Measurements from ENCODE around the gene ARHGAP8.

ARHGAP8 gene

DNA sequence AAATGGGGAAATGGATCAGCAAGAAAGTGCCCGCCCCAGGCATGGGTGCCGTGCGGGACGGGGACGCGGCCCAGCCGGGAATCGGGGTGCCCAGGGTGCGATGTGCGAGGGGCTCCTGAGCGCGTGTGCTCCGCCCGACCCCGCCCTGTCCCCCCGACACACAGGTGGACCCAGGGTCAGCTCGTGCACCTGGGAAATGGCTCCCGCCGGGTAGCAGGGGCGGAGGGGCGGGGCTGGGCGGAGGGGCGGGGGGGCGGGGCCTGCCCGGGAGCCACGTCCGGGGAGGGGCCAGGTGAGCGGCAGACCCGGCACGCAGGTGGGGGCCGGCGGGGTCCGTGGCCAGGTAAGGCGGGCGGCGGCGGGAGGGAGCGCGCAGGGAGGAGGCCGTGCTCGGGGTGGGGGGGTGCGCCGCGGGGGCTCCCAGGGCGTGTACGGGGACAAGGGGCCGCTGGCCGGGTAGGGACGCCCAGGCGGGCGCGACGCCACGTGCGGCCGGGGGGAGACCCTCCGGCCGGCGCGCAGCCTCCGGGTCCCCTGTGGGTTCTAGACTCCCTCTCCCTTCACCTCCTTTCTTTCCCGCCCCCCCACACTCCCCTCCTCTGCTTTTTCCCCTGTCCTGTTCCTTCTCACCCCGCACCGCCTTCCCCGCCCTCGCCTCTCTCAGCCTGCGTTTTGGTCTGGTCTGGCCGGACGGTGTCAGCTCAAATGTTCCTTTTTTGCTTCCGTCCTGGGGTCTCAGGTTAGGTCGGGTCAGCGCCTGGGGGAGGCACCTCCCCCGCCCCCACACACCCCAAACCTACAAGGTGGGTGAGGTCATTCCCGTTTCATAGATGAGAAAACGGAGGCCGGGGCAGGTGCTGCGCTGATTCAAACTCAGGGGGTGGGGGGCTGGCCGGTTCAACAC, at the start of gene ARHGAP8:
ARHGAP8 (plus strand) TSS at position 291 of the 904 bp plus-strand sequence. CDS start 33,953 bp downstream, outside the sequence.
- DNase-seq, result no peak

DNA sequence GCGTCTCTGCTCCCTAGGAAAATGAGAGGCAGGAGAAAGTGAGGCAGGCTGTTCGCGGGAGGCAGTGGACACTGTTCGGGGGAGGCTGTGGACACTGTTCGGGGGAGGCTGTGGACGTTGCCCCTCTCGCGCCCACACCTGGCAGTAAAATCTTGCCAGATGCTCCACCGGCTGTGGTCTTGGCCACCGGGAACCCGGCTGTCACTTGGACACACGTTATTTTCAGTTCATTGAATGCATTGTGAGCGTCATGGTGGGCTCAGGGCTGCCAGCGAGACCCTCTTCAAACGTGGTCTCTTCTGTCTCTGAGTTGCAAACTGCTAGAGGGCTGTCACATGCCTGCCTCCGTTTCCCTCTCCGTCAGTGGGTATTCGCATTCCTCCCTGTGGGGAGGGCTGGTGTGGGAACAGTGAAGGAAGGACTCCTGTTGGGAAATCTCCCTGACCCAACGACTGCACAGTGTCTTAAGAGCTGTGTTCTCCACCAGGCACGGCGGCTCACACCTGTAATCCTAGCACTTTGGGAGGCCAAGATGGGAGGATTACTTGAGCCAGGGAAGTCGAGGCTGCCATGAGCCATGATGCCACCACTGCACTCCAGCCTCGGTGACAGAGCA, 49.0 kb upstream of the ARHGAP8 start:
- no peak for DNase-seq

DNA sequence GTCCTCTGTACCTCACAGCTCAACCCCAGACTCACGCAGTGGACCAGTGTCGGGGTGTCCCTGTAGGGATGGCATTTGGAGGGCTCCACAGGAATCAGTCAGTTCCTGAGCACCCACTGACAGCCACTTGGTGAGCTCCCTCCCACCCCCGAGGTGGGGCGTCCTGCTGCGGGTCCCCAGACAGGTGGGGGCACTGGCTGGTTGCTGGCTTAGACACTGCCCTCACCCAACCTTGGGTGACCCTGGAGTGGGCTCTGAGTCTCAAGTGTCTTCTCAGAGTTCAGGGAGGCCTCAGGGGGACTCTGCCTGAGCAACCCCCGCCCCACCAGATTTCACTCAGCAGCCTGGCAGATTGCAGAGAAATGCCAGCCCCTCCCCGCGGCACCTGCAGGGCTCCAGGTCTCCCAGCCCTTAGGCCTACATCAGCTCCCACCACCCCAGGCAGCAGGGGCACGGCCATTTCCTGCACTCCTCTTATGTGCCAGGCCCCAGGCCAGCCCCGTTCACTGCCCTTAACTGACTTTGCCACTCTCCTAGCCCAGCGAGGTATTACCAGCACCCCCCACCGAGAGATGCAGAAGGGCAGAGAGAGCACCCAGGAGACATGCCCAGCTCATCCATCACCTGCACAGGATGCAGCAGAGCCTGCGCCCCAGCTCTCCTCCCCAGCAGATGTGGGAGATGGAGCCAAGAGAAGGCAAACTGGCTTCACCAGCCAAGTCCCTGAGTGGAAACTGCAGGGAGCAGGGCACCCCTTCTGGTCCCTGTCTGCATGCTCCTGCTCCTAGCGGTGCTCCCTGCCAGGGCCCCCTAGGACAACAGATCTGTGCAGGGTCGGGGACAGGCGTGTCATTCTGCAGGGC, 48.0 kb upstream of the ARHGAP8 start:
- DNase-seq, result no peak

DNA sequence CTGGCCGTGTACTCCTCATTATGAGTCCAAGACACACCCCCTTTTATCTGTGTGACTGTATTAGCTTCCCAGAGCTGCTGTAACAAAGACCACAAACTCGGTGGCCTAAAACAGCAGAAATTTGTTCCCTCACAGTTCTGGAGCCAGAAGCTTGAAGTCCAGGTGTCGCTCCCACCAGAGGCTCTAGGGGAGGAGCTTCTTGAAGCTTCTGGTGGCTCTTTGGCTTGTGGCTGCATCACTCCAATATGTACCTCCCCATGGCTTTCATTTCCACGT, 47.4 kb upstream of the ARHGAP8 start:
- no peak for DNase-seq

DNA sequence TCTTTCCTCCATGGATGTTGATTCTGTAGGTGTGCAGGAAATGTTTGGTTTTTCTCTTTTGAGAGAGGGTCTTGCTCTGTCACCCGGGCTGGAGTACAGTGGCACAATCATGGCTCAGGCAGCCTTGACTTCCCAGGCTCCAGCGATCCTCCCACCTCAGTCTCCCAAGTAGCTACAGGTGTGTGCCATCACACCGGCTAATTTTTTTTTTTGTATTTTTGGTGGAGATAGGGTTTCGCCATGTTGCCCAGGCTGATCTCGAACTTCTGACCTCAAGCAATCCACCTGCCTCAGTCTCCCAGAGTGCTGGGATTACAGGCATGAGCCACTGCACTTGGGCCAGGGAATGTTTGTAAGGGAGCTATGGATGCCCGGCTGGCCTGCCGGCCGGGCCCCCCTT, 45.9 kb upstream of the ARHGAP8 start:
- DNase-seq, result no peak

DNA sequence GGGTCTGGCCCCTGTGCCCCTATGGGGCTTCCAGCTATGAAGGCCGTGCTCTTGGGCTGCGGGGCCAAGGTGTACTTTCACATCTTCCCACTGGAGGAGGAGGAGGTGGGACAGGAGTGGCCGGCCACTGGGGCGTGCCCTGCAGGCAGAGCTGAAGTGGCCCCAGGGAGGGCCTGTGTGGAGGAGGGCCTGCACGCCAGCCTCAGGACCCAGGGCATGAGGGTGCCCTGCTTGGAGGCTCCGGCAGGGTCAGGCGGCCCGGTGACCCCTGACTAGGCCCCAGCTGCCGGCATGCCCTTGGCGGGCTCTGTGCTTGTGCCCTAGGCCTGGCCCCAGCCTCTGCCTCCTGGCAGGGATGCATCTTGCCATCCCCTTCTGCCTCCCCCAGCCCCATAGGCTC, 45.2 kb upstream of the ARHGAP8 start:
- no peak for DNase-seq

DNA sequence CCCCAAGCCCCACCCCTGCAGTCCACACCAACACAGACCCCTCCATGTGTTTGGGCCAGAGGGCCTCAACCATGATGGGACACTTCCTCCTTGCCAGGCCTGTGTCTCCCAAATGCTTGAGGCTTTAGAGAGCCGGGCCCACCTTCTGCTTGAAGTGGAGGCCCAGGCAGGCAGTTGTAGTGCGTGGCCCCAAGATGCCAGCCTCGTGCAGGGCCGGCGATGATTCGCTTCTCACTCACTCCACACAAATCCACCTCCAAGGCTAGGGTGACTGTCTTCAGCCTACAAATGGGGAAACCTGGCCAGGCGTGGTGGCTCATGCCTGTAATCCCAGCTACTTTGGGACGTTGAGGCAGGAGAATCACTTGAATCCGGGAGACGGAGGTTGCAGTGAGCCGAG, 44.6 kb upstream of the ARHGAP8 start:
- no peak for DNase-seq

DNA sequence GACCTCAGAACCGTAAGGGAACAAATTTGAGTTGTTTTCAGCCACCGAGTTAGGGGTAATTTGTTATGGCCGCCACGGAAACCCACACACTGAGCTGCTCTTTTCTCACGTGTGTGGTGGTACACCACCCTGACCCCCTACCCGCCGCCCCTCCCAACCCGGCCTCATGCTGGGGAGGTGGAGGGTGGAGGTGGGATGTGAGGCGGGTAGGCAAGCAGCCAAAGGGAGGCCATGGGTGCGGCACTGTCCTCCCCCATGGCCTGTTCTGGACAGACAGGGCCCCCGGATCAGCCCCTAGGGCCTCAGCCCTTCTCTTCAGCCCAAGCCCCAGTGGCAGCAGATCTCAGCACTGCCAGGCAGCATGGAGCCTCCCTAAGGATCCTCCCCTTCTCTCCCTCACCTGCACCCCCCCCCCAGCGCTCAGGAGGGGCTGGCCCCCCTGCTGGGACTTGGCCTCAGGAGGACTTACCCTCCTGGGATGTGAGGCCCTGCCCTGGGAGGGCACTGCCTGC, 42.4 kb upstream of the ARHGAP8 start:
- no peak for DNase-seq

DNA sequence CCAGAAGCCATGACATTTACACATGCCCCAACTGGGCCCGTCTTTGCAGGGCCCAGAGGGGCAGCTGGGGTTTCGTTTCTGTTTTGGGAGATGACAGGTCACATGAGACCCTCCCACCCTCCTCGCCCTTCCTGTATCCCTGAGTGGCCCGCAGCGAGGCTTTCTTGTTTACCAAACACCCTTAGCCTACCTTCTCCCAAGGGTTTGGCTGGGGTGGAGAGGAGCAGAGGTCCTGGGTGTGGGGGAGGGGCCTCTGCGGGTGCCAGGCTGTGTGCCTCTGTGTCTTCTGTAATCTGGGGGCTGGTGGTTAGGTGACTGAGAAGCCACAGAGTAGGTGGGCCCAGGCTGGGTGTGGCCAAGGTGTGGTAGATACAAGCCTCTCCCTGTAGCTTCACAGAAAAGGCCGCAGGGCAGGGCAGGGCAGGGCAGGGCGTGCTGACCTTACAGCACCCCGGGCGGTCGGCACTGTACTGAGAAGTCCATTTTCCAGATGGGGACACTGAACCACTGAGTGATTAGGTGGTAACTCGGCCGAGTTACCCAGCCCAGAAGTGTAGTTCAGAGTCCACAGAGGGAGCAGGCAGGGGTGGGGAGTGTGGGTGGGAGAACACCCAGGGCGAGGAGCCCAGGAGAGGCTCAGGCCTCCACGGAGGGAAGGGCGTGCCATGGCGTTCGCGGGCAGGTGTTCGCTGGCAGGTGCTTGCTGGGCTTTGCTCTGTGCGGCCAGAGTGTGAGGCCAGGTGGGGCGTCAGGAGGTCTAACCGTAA, 41.7 kb upstream of the ARHGAP8 start:
- DNase-seq, result no peak

DNA sequence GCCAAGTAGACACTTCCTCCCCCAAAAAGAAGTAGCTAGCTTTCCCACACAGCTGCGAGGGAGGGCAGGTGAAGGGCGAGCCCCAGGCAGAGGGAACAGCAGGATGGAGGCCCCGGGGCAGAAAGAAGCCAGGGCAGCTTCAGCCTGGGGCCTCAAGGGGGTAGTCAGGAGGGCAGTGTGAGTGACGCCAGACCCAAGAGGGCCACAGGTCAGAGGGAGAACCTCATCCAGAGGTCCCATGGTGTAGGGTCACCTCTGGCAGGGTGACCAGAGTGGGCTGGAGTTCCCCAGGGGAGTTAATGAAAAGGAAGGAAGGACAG, 41.2 kb upstream of the ARHGAP8 start:
- DNase-seq, result no peak

DNA sequence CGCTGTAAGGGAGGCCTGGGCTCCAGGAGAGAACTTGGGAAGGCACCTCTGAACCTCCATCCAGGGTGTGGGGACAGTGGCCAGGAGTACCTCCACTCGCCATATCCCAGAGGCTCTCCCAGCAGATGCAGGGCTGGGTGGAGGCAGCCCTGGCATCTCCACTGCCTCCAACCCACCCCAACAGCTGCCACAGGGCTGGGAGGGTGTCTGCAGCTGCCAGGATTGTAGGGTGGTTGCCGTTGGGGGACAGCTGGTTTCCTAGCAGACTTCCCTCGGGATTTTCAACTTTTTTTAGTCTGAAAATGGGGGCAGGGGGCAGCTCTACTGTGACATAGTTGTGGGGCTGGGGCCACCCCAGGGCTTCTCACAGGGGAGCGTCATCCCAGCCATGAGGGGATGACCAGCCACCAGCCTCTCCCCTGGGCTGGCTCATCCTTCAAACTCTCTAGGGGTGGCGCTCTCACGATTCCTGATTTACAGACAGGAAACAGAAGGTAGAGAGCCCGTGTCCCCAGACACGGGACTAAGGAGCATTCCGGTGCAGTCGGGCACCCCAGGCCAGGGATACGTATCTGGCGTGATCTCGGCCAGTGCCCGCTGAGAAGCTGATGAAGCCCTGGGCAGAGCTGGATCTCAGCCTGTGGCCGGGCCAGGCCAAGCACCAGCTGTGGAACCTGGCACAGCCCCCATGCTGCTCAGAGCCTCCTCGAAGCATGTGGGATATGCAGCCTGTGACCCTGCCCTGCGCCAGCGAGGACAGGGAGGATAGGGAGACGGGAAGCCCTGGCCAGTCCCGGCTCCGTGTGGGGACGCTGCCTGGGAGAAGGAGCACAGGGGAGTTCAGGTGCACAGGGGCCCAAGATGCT, 40.5 kb upstream of the ARHGAP8 start:
- no peak for DNase-seq

DNA sequence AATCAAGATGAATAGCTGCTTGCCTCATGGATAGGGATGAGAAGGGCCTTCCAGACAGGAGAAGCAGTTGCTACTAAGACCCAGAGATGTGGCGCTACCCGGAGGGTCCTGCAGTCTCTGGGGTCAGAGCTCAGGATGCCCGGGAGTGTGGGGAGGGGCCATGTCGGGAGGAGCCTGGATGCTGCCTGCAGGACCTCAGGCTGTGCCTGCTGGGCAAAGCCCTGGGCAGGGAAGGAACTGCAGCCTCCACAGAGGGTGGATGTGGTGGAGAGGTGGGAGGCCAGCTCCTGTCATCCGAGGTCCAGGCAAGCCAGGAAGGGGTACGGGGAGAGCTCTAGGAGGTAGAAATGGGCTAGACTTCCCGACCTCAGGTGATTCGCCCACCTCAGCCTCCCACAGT, 39.4 kb upstream of the ARHGAP8 start:
- no peak for DNase-seq

DNA sequence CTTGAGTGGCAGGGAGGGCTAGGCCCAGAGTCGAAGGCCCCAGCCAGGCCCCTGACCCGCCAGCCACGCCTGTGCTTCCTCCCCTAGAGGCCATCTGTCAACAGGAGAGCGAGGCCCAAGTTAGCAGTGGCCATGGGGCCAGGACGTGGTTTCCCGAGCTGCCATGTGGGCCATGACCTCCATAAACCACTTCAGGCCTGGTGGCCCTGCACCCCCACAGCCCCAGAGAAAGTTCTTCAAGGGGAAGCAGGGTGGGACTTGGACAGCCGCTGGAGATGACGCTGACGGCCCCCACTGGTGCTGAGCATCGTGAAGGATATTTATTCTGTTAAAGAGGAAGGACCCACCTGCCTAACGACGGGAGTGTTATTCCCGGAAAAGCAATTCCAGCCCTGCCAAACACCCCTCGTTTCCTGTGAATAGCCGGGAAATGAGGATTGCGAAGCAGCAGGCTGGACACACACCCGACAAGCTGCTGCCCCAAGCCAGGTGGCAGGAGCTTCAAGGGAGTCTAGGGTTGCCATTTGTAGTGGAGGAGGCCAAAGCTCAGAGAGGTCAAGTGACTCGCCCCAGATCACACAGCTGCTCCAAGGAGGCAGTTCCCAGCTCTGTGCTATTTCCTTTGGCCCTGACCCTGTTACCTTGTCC, 37.5 kb upstream of the ARHGAP8 start:
- DNase-seq, result no peak

DNA sequence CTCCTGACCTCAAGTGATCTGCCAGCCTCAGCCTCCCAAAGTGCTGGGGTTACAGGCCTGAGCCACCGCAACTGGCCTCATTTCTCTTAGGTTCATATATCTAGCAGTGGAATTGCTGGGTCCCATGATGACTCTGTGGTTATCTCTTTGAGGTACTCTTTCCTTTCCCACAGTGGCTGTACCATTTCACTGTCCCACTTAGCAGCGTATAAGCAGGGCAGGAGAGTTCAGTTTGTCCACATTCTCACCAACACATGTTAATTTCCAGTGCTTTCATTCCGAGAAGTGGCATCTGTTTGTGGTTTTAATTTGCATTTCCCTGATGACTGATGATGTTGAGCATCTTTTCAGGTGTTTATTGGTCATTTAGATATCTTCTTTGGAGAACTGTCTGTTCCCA, 34.0 kb upstream of the ARHGAP8 start:
- no peak for DNase-seq

DNA sequence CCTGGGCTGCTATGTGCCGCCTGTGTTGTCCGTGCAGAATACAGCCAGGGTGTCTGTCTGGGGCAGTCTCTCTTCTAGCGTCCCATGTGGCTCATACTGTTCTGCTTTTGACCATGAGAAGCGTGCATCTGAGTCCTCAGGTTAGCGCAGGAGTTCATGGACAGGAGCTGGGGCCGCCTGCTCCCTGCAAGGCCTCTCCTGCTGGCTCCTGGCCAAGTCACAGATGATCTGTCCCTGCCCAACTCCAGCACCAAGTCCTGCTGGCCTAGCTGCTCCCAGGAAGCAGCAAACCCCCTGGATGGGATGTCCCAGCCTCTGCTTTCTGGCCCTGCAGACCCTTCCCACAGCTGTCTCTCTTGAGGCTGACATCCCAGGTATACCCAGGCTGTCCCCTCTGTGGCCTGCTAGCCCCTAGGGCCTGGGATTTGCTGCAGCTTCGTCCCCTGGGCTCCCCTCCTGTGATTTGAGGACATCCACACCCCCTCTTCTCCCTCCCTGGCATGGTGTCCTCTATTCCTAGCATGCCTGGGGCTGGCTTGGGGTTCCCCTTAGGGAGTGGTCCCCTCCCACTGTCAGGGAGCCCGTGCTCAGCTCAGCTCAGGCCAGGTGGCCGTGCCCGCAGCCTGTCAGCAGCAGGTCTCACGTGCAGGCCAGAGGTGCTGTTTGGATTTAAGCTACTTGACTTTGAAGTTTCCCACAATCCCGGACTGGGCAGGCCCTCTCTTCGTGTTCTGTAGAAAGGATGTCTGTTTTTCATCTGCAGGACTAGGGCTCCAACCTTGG, 32.6 kb upstream of the ARHGAP8 start:
- DNase-seq, result no peak

DNA sequence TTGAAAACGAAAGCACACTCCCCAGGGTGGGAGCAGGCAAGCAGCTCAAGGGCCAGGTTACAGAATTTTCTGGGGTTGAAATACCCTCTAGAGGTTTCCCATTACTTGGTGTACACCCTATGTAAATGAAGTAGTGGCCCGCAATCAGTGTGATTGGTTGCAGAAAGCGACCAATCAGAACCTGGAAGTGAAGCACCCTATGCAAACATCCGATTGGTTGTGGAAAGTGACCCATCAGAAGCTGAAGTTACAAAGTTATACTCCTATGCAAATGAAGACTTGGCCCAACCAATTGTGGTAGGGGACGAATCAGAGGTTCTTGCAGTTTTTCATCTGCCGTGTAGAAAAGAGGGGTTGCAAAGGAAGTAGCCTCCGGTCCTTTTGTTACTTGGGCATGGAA, 31.2 kb upstream of the ARHGAP8 start:
- DNase-seq, result no peak

DNA sequence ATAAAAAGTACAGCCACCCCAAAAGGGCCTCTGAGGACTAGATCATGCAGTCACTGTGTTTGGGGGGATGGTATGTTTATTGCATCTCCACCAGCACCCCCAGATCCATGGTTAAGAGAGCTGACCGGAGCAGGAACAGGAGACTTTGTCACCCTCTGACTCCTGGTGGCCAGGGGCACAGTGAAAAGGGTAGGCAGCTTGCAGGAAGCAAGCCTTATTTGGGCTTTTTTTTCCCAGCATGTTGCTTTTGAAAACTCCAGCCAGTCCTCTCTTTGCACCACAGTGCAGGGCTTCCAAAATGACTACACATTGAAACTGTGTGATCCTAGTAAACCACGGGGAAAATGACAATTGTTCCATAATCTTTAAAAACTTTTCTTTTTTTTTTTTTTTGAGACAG, 29.8 kb upstream of the ARHGAP8 start:
- DNase-seq, result no peak

DNA sequence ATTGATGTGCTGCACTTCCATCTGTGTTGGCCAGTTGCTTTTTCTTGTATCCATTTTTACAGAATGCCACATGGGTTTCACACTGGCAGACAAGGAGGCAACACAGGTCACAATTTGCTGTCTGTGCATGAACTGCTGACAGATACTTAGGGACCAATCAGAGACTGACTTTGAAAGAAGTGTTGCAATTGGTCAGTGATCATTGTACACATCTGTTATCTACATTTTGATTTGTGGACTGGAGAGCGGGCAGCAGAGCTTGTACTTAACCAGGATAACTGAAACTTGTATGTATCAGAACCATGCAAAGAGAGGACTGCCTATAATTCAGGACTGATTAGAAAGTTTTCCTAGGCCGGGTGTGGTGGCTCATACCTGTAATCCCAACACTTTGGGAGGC, 28.6 kb upstream of the ARHGAP8 start:
- DNase-seq, result no peak

DNA sequence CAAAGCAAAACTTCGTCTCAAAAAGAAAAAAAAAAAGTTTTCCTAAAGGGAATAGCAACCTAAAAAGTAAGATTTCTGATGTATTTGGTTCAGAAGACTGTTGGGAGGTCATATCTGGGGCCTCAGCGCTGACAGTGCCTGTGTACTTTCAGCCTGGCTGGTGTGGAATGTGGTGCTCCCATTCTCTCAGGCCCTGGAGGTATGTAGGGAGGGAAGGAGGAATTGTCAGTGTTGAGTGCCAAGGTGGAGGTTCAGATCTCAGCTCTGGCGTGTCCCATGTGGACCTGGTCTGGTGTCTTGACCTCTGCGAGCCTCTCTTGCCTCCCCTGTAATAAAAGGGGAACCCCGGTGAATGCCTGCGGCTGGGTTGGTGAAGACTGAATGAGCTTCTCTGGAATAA, 28.0 kb upstream of the ARHGAP8 start:
- no peak for DNase-seq

DNA sequence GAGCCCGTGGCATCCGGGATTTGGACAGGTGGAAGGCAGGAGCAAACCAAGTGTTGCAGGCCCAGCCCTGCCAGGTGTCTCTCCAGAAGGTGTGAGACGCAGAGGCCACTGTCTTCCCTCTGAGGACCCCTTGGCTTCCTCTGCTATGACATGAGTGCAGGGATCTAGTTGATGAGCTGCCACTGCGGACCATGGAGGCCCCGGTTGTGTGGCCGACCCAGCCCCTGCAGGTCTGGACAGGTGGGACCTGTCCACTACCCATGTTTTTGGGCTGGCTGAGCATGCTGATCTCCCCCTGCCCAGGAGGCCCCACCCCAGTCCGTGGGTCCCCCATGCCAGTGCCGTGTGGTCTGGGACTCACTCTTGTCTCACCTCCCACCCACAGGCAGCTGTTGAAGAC, 27.5 kb upstream of the ARHGAP8 start:
- no peak for DNase-seq

DNA sequence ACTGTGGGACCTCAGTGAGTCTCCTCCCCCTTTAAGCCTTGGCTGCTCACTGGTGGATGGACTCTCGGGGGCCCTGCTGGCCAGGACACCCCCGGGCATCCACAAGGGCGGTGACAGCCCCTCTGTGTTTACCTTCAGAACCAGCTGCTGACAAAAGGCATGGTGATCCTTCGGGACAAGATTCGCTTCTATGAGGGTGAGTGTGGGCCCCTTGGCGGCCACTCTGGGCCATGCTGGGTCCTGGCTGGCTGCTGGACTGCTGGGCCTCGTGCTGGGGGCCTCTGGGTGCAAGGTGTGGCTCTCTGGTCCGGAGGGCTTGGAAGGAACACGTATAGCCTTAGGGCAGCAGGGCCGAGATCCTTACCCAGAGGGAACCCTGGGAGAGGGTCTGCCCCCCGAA, 25.9 kb upstream of the ARHGAP8 start:
- no peak for DNase-seq
